Lower leg skin (tissue), 3 donors: ENCODE results near the gene TMC4.

Experiments
- POLR2A ChIP-seq, 2 donors: fragments of 450-650 bp; IDR thresholded peaks; one replicate each; pipeline ENCODE4 v1.6.1; 2016 to 2017; ENCODE audit warnings: antibody characterized with exemption in 2 of 2, mild to moderate bottlenecking in 1 of 2, moderate library complexity in 1 of 2
- TF ChIP-seq, protein P1 (sequence below), 3 donors: fragments of 450-650 bp; IDR thresholded peaks; one replicate each; pipeline ENCODE4 v1.5.1; 2016; ENCODE audit warnings: antibody characterized with exemption in 3 of 3, mild to moderate bottlenecking in 3 of 3, moderate library complexity in 2 of 3

DNA sequence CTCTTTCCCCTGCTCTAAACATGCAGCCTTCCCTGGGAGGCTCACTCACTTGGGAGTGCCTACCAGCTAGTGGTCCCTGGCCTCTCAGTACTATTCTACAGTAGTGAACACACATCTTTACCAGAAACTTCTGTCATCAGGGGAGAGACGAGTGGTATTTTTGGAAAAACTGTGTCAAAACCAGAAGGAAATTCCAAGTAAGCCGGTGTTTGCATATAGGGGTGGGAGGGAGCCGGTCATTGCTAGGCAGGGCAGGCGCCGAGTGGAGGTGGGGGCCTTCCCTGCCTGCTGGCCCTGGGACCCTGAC lies 34.7 kb upstream of the TMC4 start:
- TF ChIP-seq, protein P1, sequence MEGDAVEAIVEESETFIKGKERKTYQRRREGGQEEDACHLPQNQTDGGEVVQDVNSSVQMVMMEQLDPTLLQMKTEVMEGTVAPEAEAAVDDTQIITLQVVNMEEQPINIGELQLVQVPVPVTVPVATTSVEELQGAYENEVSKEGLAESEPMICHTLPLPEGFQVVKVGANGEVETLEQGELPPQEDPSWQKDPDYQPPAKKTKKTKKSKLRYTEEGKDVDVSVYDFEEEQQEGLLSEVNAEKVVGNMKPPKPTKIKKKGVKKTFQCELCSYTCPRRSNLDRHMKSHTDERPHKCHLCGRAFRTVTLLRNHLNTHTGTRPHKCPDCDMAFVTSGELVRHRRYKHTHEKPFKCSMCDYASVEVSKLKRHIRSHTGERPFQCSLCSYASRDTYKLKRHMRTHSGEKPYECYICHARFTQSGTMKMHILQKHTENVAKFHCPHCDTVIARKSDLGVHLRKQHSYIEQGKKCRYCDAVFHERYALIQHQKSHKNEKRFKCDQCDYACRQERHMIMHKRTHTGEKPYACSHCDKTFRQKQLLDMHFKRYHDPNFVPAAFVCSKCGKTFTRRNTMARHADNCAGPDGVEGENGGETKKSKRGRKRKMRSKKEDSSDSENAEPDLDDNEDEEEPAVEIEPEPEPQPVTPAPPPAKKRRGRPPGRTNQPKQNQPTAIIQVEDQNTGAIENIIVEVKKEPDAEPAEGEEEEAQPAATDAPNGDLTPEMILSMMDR (IDR thresholded peaks at IDR 0.05) = no peak
- no peak for TF ChIP-seq POLR2A (IDR thresholded peaks at IDR 0.05)
